Astrocyte of the spinal cord (primary cell): ENCODE measurements around the gene GRID2.

Experiments
- DNase-seq: peaks from one replicate; pipeline ENCODE4 v3.0.0; 2011; ENCODE audit warnings: low read depth, low spot score
- H3K4me3 ChIP-seq: 2 replicates; pipeline ENCODE4 v1.5.1; 2011; ENCODE audit warnings: low read depth, mild to moderate bottlenecking, low read length, moderate library complexity
- CTCF ChIP-seq: IDR thresholded peaks from 2 replicates; pipeline ENCODE4 v1.5.1; 2012; ENCODE audit warnings: low read depth, mild to moderate bottlenecking, low read length, inconsistent platforms
- in situ Hi-C: cut with HindIII; loops from 2 replicates; pipeline ENCODE4 v1.10.0; 2017; ENCODE audit warnings: low sequenced_read_pairs

The GRID2 gene

GRCh38 chr4:93416344-93417128, 1112.8 kb downstream of the GRID2 start:
- in situ Hi-C loops: no loop called here
- H3K4me3 ChIP-seq: no peak overlapping the region
- DNase-seq: peak; percentile 17
- no peak for TF ChIP-seq CTCF

GRCh38 chr4:93431371-93431770, 1127.6 kb downstream of the GRID2 start:
- TF ChIP-seq CTCF: no peak
- no peak overlapping the region for H3K4me3 ChIP-seq
- in situ Hi-C loops: no loop called here
- DNase-seq: no peak

GRCh38 chr4:93433840-93434239, 1130.1 kb downstream of the GRID2 start:
- in situ Hi-C loops: no loop called here
- no peak for TF ChIP-seq CTCF
- no peak for DNase-seq
- no peak overlapping the region for H3K4me3 ChIP-seq

GRCh38 chr4:93436000-93436626, 1132.3 kb downstream of the GRID2 start:
- no peak for DNase-seq
- in situ Hi-C loops: no loop called here
- H3K4me3 ChIP-seq: no peak overlapping the region
- TF ChIP-seq CTCF: no peak

- no peak for DNase-seq
- in situ Hi-C loops: no loop called here
- no peak overlapping the region for H3K4me3 ChIP-seq
- no peak for TF ChIP-seq CTCF
Observed at GRCh38 chr4:93437991-93438390, 1134.2 kb downstream of the GRID2 start.

GRCh38 chr4:93444860-93445259, 1141.1 kb downstream of the GRID2 start:
- in situ Hi-C loops: no loop called here
- DNase-seq: no peak
- TF ChIP-seq CTCF: no peak

More at GRCh38 chr4:93444860-93445259, 1141.1 kb downstream of the GRID2 start:
- no peak overlapping the region for H3K4me3 ChIP-seq
